GM23338 (cell line): Measurements from ENCODE around the gene ACSF2. TPM values are rescaled to one million over a fixed set of nuclear protein-coding genes. Genes with fewer than 3 reads are reported as not detected.

ENCODE experiments used
- ATAC-seq: fragments of 200-7000 bp; cut with Tn5 transposase; 3 replicates; pipeline ENCODE4 v1.9.1; 2020
- DNase-seq: peaks from one replicate; pipeline ENCODE4 v3.0.0-alpha.2; 2015; ENCODE audit warnings: low spot score
- H2AFZ ChIP-seq: fragments of 200-600 bp; sonication (generic); 2 replicates; pipeline ENCODE4 v1.8.0; 2016; ENCODE audit warnings: antibody characterized with exemption, mild to moderate bottlenecking, moderate library complexity
- H3F3A ChIP-seq: fragments of 200-600 bp; sonication (generic); replicated peaks from 2 replicates; pipeline ENCODE4 v1.8.0; 2017; ENCODE audit warnings: antibody characterized with exemption, mixed run types, low read depth
- H3K27ac ChIP-seq: fragments of 200-600 bp; sonication (generic); 2 replicates; pipeline ENCODE4 v1.6.1; 2016; ENCODE audit warnings: low read depth
- H3K27me3 ChIP-seq: fragments of 200-600 bp; sonication (generic); 2 replicates; pipeline ENCODE4 v1.8.0; 2016; ENCODE audit warnings: mild to moderate bottlenecking, mixed run types, moderate library complexity; ENCODE audit not compliant: insufficient read depth
- H3K36me3 ChIP-seq: fragments of 200-600 bp; sonication (generic); 2 replicates; pipeline ENCODE4 v1.8.0; 2016; ENCODE audit warnings: mild to moderate bottlenecking; ENCODE audit not compliant: insufficient read depth
- H3K4me1 ChIP-seq: fragments of 200-600 bp; sonication (generic); 2 replicates; pipeline ENCODE4 v1.8.0; 2016; ENCODE audit warnings: mild to moderate bottlenecking, moderate library complexity; ENCODE audit not compliant: insufficient read depth
- H3K4me2 ChIP-seq: fragments of 200-600 bp; sonication (generic); 2 replicates; pipeline ENCODE4 v1.7.1; 2017; ENCODE audit warnings: mixed run types
- H3K4me3 ChIP-seq: fragments of 200-600 bp; sonication (generic); 2 replicates; pipeline ENCODE4 v1.6.1; 2016; ENCODE audit warnings: mixed run types
- H3K79me2 ChIP-seq: fragments of 200-600 bp; sonication (generic); replicated peaks from 2 replicates; pipeline ENCODE4 v1.8.0; 2017; ENCODE audit warnings: mild to moderate bottlenecking; ENCODE audit not compliant: insufficient read depth
- H3K9me2 ChIP-seq: fragments of 200-600 bp; sonication (generic); 2 replicates; pipeline ENCODE4 v1.8.0; 2017; ENCODE audit not compliant: insufficient read depth
- H4K20me1 ChIP-seq: fragments of 200-600 bp; sonication (generic); replicated peaks from 2 replicates; pipeline ENCODE4 v1.8.0; 2017; ENCODE audit warnings: mild to moderate bottlenecking; ENCODE audit not compliant: insufficient read depth
- H3K27ac Mint-ChIP-seq: 2 replicates; pipeline ENCODE4 v1.8.0; 2020; ENCODE audit warnings: inconsistent platforms, mild to moderate bottlenecking, moderate library complexity, mixed read lengths
- H3K27me3 Mint-ChIP-seq: 3 replicates; pipeline ENCODE4 v1.8.0; 2022; ENCODE audit warnings: low read depth, mild to moderate bottlenecking, moderate library complexity, mixed read lengths, inconsistent platforms; ENCODE audit not compliant: insufficient read depth, poor library complexity
- H3K36me3 Mint-ChIP-seq: 3 replicates; pipeline ENCODE4 v1.8.0; 2021; ENCODE audit warnings: low read depth, mild to moderate bottlenecking, inconsistent platforms, moderate library complexity, mixed read lengths
- H3K4me1 Mint-ChIP-seq: 3 replicates; pipeline ENCODE4 v1.8.0; 2020; ENCODE audit warnings: mild to moderate bottlenecking, inconsistent platforms, mixed read lengths
- H3K4me3 Mint-ChIP-seq: 3 replicates; pipeline ENCODE4 v1.8.0; 2021; ENCODE audit warnings: moderate library complexity, mild to moderate bottlenecking, inconsistent platforms, mixed read lengths
- H3K9me3 Mint-ChIP-seq: 3 replicates; pipeline ENCODE4 v1.8.0; 2020; ENCODE audit warnings: moderate library complexity, mild to moderate bottlenecking, inconsistent platforms, mixed read lengths
- CREB1 ChIP-seq: fragments of 250-450 bp; sonication (Bioruptor Pico); IDR thresholded peaks from 2 replicates; pipeline ENCODE4 v1.5.0; 2020; ENCODE audit warnings: low read depth, mild to moderate bottlenecking, moderate library complexity
- ETS1 ChIP-seq: IDR thresholded peaks from 2 replicates; pipeline ENCODE4 v1.6.1; 2016; ENCODE audit warnings: antibody characterized with exemption
- EZH2 ChIP-seq: fragments of 200-600 bp; sonication (generic); IDR thresholded peaks from one replicate; pipeline ENCODE4 v1.8.0; 2017; ENCODE audit warnings: antibody characterized with exemption, mild to moderate bottlenecking, low read depth; ENCODE audit not compliant: unreplicated experiment
- EZH2phosphoT487 ChIP-seq: fragments of 200-600 bp; sonication (generic); IDR thresholded peaks from one replicate; pipeline ENCODE4 v1.8.1; 2018; ENCODE audit warnings: antibody characterized with exemption; ENCODE audit not compliant: unreplicated experiment
- JUNB ChIP-seq: IDR thresholded peaks from one replicate; pipeline ENCODE4 v1.6.1; 2016; ENCODE audit warnings: antibody characterized with exemption; ENCODE audit not compliant: unreplicated experiment
- NANOG ChIP-seq: IDR thresholded peaks from 2 replicates; pipeline ENCODE4 v1.6.1; 2016; ENCODE audit warnings: antibody characterized with exemption, borderline replicate concordance
- POLR2AphosphoS5 ChIP-seq: IDR thresholded peaks from 2 replicates; pipeline ENCODE4 v1.6.1; 2016; ENCODE audit warnings: antibody characterized with exemption, low read depth
- STAT1 ChIP-seq: IDR thresholded peaks from one replicate; pipeline ENCODE4 v1.6.1; 2016; ENCODE audit warnings: antibody characterized with exemption; ENCODE audit not compliant: unreplicated experiment
- ZNF114 ChIP-seq: fragments of 250-450 bp; sonication (Bioruptor Pico); IDR thresholded peaks from 2 replicates; pipeline ENCODE4 v1.5.0; 2020; ENCODE audit warnings: mild to moderate bottlenecking, moderate library complexity
- ZNF331 ChIP-seq: fragments of 250-450 bp; sonication (Bioruptor Pico); IDR thresholded peaks from 2 replicates; pipeline ENCODE4 v1.5.0; 2020; ENCODE audit warnings: low read depth, mild to moderate bottlenecking, moderate library complexity
- ZNF462 ChIP-seq: fragments of 250-450 bp; sonication (Bioruptor Pico); IDR thresholded peaks from 2 replicates; pipeline ENCODE4 v1.5.0; 2020; ENCODE audit warnings: mild to moderate bottlenecking, moderate library complexity
- polyA plus RNA-seq: library from polyadenylated mRNA; unstranded; fragments of >200 nt; fragmentation: Nextera tagmentation; extraction: Ambion mirVana; gene quantifications from 2 replicates; pipeline ENCODE4 v1.2.1, GENCODE V29; 2016
- total RNA-seq: library from RNA; depleted of rRNA; stranded (reverse); fragments of >200 nt; shearing (Covaris generic); gene quantifications from 2 replicates; pipeline ENCODE4 v1.2.3, GENCODE V29; 2014
- TF ChIP-seq, protein P1 (sequence below): IDR thresholded peaks from one replicate; pipeline ENCODE4 v1.6.1; 2018; ENCODE audit warnings: antibody characterized with exemption; ENCODE audit not compliant: unreplicated experiment
- TF ChIP-seq, protein P2 (sequence below), 2 experiments: fragments of 200-600 bp in 1 of 2; sonication (generic) in 1 of 2; conservative IDR thresholded peaks; 2 replicates each; pipeline versions ENCODE4 v1.5.1 to v1.6.1; 2016 to 2017; ENCODE audit warnings: antibody characterized with exemption in 2 of 2, low read depth in 2 of 2, mild to moderate bottlenecking in 2 of 2, moderate library complexity in 1 of 2

Gene ACSF2
- total and polyA plus RNA-seq, 2 experiments from 2014 or later = 6.9 to 12.4 TPM

GRCh38 chr17:50464736-50465135 lies 38.7 kb downstream of the ACSF2 start:
- Mint-ChIP-seq H3K4me1 (peaks cover 13% of the 10 kb centered on the region), H3K9me3 (no peaks in the 10 kb centered on the region; the same call in 2 of the 3 replicates), H3K27ac (no peak overlapping the region), H3K36me3 (no peaks in the 10 kb centered on the region; the same call in 2 of the 3 replicates), H3K27me3 (peaks cover 23% of the 10 kb centered on the region), H3K4me3 (no peak overlapping the region)
- Histone ChIP-seq H3K9me2 (no peaks in the 10 kb centered on the region), H3K79me2 (no peaks in the 10 kb centered on the region), H3K4me1 (peaks cover 7% of the 10 kb centered on the region; the same call in 1 of the 2 replicates), H3K36me3 (no peaks in the 10 kb centered on the region), H3K4me3 (no peak overlapping the region), H3F3A (0 out of 2 replicates have a peak, but pooled peaks cover 1% of the 10 kb centered on the region), H3K27me3 (peaks cover 29% of the 10 kb centered on the region), H3K4me2 (no peak overlapping the region), H3K27ac (no peak overlapping the region), H2AFZ (no peak overlapping the region), H4K20me1 (no peaks in the 10 kb centered on the region)
- DNase-seq = no peak
- no peak for TF ChIP-seq ZNF462 (CRISPR knock-in tag)
- no peak for TF ChIP-seq EZH2phosphoT487
- no peak for TF ChIP-seq ZNF114
- TF ChIP-seq CREB1 (CRISPR knock-in tag) = no peak
- TF ChIP-seq, protein P1, sequence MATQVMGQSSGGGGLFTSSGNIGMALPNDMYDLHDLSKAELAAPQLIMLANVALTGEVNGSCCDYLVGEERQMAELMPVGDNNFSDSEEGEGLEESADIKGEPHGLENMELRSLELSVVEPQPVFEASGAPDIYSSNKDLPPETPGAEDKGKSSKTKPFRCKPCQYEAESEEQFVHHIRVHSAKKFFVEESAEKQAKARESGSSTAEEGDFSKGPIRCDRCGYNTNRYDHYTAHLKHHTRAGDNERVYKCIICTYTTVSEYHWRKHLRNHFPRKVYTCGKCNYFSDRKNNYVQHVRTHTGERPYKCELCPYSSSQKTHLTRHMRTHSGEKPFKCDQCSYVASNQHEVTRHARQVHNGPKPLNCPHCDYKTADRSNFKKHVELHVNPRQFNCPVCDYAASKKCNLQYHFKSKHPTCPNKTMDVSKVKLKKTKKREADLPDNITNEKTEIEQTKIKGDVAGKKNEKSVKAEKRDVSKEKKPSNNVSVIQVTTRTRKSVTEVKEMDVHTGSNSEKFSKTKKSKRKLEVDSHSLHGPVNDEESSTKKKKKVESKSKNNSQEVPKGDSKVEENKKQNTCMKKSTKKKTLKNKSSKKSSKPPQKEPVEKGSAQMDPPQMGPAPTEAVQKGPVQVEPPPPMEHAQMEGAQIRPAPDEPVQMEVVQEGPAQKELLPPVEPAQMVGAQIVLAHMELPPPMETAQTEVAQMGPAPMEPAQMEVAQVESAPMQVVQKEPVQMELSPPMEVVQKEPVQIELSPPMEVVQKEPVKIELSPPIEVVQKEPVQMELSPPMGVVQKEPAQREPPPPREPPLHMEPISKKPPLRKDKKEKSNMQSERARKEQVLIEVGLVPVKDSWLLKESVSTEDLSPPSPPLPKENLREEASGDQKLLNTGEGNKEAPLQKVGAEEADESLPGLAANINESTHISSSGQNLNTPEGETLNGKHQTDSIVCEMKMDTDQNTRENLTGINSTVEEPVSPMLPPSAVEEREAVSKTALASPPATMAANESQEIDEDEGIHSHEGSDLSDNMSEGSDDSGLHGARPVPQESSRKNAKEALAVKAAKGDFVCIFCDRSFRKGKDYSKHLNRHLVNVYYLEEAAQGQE = no peak
- TF ChIP-seq JUNB = no peak
- TF ChIP-seq NANOG = no peak
- no peak for TF ChIP-seq STAT1
- no peak for TF ChIP-seq POLR2AphosphoS5
- TF ChIP-seq EZH2 = no peak
- TF ChIP-seq, protein P2, sequence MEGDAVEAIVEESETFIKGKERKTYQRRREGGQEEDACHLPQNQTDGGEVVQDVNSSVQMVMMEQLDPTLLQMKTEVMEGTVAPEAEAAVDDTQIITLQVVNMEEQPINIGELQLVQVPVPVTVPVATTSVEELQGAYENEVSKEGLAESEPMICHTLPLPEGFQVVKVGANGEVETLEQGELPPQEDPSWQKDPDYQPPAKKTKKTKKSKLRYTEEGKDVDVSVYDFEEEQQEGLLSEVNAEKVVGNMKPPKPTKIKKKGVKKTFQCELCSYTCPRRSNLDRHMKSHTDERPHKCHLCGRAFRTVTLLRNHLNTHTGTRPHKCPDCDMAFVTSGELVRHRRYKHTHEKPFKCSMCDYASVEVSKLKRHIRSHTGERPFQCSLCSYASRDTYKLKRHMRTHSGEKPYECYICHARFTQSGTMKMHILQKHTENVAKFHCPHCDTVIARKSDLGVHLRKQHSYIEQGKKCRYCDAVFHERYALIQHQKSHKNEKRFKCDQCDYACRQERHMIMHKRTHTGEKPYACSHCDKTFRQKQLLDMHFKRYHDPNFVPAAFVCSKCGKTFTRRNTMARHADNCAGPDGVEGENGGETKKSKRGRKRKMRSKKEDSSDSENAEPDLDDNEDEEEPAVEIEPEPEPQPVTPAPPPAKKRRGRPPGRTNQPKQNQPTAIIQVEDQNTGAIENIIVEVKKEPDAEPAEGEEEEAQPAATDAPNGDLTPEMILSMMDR (conservative IDR thresholded peaks at IDR 0.05; ENCODE audit: low read depth in 2 of 2) = no peak
- no peak for TF ChIP-seq ETS1
- TF ChIP-seq ZNF331 (CRISPR knock-in tag) = no peak
- no peak for ATAC-seq
